IMR-90 (cell line): Measurements from ENCODE around the gene DDX41. TPM values are rescaled to one million over a fixed set of nuclear protein-coding genes. Genes with fewer than 3 reads are reported as not detected.
A peak's percentile ranks its signal among the peaks of the same experiment; 100 is the strongest.

Experiments used
- ATAC-seq: fragments of 200-7000 bp; cut with Tn5 transposase; 2 replicates; pipeline ENCODE4 v1.9.1; 2020; ENCODE audit warnings: low read depth, mild to moderate bottlenecking, moderate library complexity
- BruUV-seq: library from RNA; stranded (reverse); fragments of 400-500 nt; replicated peaks from 2 replicates; lab custom pipeline; 2021; lab: Mats Ljungman, UMichigan
- CTCF ChIA-PET: fragments of 300-600 bp; formaldehyde crosslinking; extraction: SDS; loops from one replicate; lab custom pipeline; 2021; ENCODE audit warnings: antibody characterized with exemption; lab: Yijun Ruan, JAX
- POLR2A ChIA-PET: fragments of 300-600 bp; sonication (Branson Sonifier 250); formaldehyde crosslinking; loops from one replicate; lab custom pipeline; 2022; ENCODE audit warnings: antibody characterized with exemption; ENCODE audit not compliant: unreplicated experiment; lab: Charles Lee
- DNase-seq: peaks from one replicate; pipeline ENCODE4 v3.0.0; 2013
- H2AFZ ChIP-seq: replicated peaks from 2 replicates; pipeline ENCODE3; 2013; ENCODE audit warnings: low read length, mild to moderate bottlenecking; ENCODE audit not compliant: poor library complexity
- H2AK5ac ChIP-seq: 2 replicates; pipeline ENCODE4 v1.6.1; 2013; ENCODE audit warnings: low read depth, low read length, inconsistent platforms
- H2AK9ac ChIP-seq: replicated peaks from 2 replicates; pipeline ENCODE3; 2013; ENCODE audit warnings: mild to moderate bottlenecking, low read depth, low read length, moderate library complexity; ENCODE audit not compliant: poor library complexity
- H2BK120ac ChIP-seq: 2 replicates; pipeline ENCODE4 v1.6.1; 2013; ENCODE audit warnings: low read depth, low read length, inconsistent platforms
- H2BK15ac ChIP-seq: 3 replicates; pipeline ENCODE4 v1.6.1; 2013; ENCODE audit warnings: low read depth, low read length, inconsistent platforms
- H2BK20ac ChIP-seq: 2 replicates; pipeline ENCODE4 v1.6.1; 2013; ENCODE audit warnings: low read depth, mild to moderate bottlenecking, inconsistent platforms, low read length, moderate library complexity
- H2BK5ac ChIP-seq: 2 replicates; pipeline ENCODE4 v1.6.1; 2013; ENCODE audit warnings: mild to moderate bottlenecking, low read depth, low read length, inconsistent platforms; ENCODE audit not compliant: poor library complexity, severe bottlenecking
- H3K14ac ChIP-seq: replicated peaks from 2 replicates; pipeline ENCODE4 v1.6.1; 2013; ENCODE audit warnings: low read depth, low read length, inconsistent platforms
- H3K18ac ChIP-seq: 2 replicates; pipeline ENCODE4 v1.6.1; 2013; ENCODE audit warnings: low read depth, low read length, control low read depth
- H3K23ac ChIP-seq: 2 replicates; pipeline ENCODE4 v1.6.1; 2013; ENCODE audit warnings: low read depth, low read length, inconsistent platforms
- H3K27ac ChIP-seq: 2 replicates; pipeline ENCODE4 v1.5.1; 2013; ENCODE audit warnings: mild to moderate bottlenecking, control low read depth, low read length; ENCODE audit not compliant: insufficient read depth
- H3K27me3 ChIP-seq: 2 replicates; pipeline ENCODE4 v1.6.1; 2013; ENCODE audit warnings: low read length; ENCODE audit not compliant: control insufficient read depth, insufficient read depth
- H3K36me3 ChIP-seq: 2 replicates; pipeline ENCODE4 v1.6.1; 2013; ENCODE audit warnings: low read length, mixed read lengths; ENCODE audit not compliant: control insufficient read depth, insufficient read depth
- H3K4ac ChIP-seq: 2 replicates; pipeline ENCODE4 v1.6.1; 2013; ENCODE audit warnings: low read depth, low read length, inconsistent platforms
- H3K4me1 ChIP-seq: 2 replicates; pipeline ENCODE4 v1.6.1; 2013; ENCODE audit warnings: low read length, mixed read lengths; ENCODE audit not compliant: control insufficient read depth, insufficient read depth
- H3K4me2 ChIP-seq: 2 replicates; pipeline ENCODE4 v1.6.1; 2013; ENCODE audit warnings: low read depth, mild to moderate bottlenecking, control low read depth, low read length, moderate library complexity
- H3K4me3 ChIP-seq: 2 replicates; pipeline ENCODE4 v1.5.1; 2013; ENCODE audit warnings: low read depth, mild to moderate bottlenecking, control low read depth, low read length, moderate library complexity; ENCODE audit not compliant: insufficient read depth
- H3K56ac ChIP-seq: 2 replicates; pipeline ENCODE4 v1.6.1; 2013; ENCODE audit warnings: low read length, inconsistent platforms; ENCODE audit not compliant: insufficient read depth; ENCODE audit errors: extremely low read depth
- H3K79me1 ChIP-seq, 2 experiments: 2 replicates each; pipeline ENCODE4 v1.6.1; 2013; ENCODE audit warnings: low read length in 2 of 2, inconsistent platforms in 1 of 2, low read depth in 1 of 2
- H3K9ac ChIP-seq: 2 replicates; pipeline ENCODE4 v1.6.1; 2013; ENCODE audit warnings: low read depth, low read length, control low read depth
- H3K9me1 ChIP-seq: 2 replicates; pipeline ENCODE4 v1.6.1; 2013; ENCODE audit warnings: low read length, inconsistent platforms; ENCODE audit not compliant: insufficient read depth
- H3K9me3 ChIP-seq: 2 replicates; pipeline ENCODE4 v1.6.1; 2013; ENCODE audit warnings: low read length; ENCODE audit not compliant: control insufficient read depth, insufficient read depth
- H4K20me1 ChIP-seq: 2 replicates; pipeline ENCODE4 v1.6.1; 2013; ENCODE audit warnings: low read length, inconsistent platforms; ENCODE audit not compliant: insufficient read depth
- H4K5ac ChIP-seq: 2 replicates; pipeline ENCODE4 v1.6.1; 2013; ENCODE audit warnings: mild to moderate bottlenecking, low read depth, low read length, control low read depth
- H4K8ac ChIP-seq, 2 experiments: 2 replicates each; pipeline ENCODE4 v1.6.1; 2013; ENCODE audit warnings: low read depth in 2 of 2, low read length in 2 of 2, control low read depth in 1 of 2, inconsistent platforms in 1 of 2
- H4K91ac ChIP-seq: 2 replicates; pipeline ENCODE4 v1.6.1; 2013; ENCODE audit warnings: low read depth, low read length, inconsistent platforms; ENCODE audit not compliant: insufficient read depth
- FOS ChIP-seq: fragments of 150-350 bp; IDR thresholded peaks from 2 replicates; pipeline ENCODE4 v1.6.1; 2016; ENCODE audit warnings: low read depth, low read length
- MAZ ChIP-seq: IDR thresholded peaks from 2 replicates; pipeline ENCODE4 v1.6.1; 2012; ENCODE audit warnings: low read depth, mild to moderate bottlenecking, low read length, improper control_type of control experiment, moderate library complexity, borderline replicate concordance
- RAD21 ChIP-seq: IDR thresholded peaks from 2 replicates; pipeline ENCODE4 v1.6.1; 2012; ENCODE audit warnings: low read length, improper control_type of control experiment
- SMC3 ChIP-seq: fragments of 150-350 bp; IDR thresholded peaks from 2 replicates; pipeline ENCODE4 v1.6.1; 2016; ENCODE audit warnings: low read depth, mild to moderate bottlenecking, antibody characterized with exemption, low read length, moderate library complexity
- WGBS, 2 experiments: methylation state at CpG; one replicate each; pipeline versions ENCODE4 v1.1.5 to v1.1.7; 2013; ENCODE audit warnings: missing lambda C conversion rate in 2 of 2; ENCODE audit not compliant: insufficient read length in 1 of 2; ENCODE audit errors: extremely low coverage in 2 of 2; 5-methylcytosine and 5-hydroxymethylcytosine counted together
- dilution Hi-C: fragments of 300-500 bp; cut with HindIII; formaldehyde crosslinking; loops from one replicate; pipeline ENCODE4 v1.14.3; 2018; ENCODE audit warnings: low sequenced_read_pairs; ENCODE audit not compliant: unreplicated experiment
- in situ Hi-C: fragments of 300-500 bp; cut with MboI; formaldehyde crosslinking; loops from 3 replicates; pipeline ENCODE4 v1.14.3; 2019; ENCODE audit warnings: low sequenced_read_pairs, inconsistent platforms, mixed read lengths
- intact Hi-C: fragments of 100-400 bp; cut with micrococcal nuclease; formaldehyde crosslinking; loops from 2 replicates; pipeline ENCODE4 v1.10.0; 2022
- polyA plus RNA-seq, 3 experiments: library from polyadenylated mRNA; depleted of rRNA; stranded (reverse); fragments of >200 nt; gene quantifications; 2 replicates each; pipeline ENCODE4 v1.2.3, GENCODE V29; 2012; ENCODE audit warnings: low replicate concordance in 1 of 3
- total RNA-seq: library from RNA; depleted of rRNA; stranded (reverse); fragments of >200 nt; gene quantifications from 2 replicates; pipeline ENCODE4 v1.2.3, GENCODE V29; 2012
- TF ChIP-seq, protein P1 (sequence below): fragments of 150-350 bp; IDR thresholded peaks from 2 replicates; pipeline ENCODE4 v1.6.1; 2017; ENCODE audit warnings: mild to moderate bottlenecking, antibody characterized with exemption, low read length, low read depth
- TF ChIP-seq, protein P2 (sequence below): conservative IDR thresholded peaks from 2 replicates; pipeline ENCODE4 v1.5.1; 2012; ENCODE audit warnings: mild to moderate bottlenecking, low read depth, low read length, improper control_type of control experiment

DDX41 gene
- total and polyA plus RNA-seq, 2 of the 4 experiments (the other 2 are of a cell fraction), result 130 to 170 TPM

DNA sequence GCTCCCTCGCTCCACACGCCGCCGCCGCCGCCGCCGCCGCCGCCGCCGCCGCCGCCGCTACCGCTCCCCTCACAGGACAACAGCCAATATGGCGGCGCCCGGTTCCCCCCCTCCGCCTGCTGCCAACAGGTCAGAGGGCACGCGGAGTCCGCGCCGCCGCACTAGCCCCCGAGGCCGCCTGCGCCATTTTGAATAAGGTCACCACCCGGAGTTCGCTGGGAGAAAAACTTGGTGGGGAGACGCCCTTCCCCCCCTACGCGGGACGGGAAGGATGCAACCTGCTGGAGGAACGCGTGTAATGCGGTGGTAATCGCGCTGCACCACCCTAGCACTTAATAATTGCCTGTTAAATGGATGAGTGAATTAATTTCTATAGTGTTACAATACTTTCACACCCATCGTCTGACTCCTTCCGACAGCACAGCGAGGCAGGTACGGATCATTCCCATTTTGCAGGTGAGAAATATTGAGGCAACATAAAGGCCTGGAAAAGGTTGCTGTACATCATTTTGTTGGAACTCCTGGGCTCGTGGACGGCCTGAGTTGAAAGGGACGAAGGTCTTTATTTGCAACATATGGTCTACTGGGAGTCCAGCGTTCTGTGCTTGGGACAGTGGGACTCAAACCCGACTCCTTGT lies 37.8 kb upstream of the DDX41 start, which contains the start of gene FAM193B:
TSS of gene FAM193B (minus strand) at position 90 of the 638 bp plus-strand sequence. CDS start 105 bp downstream, outside the sequence.
- Histone ChIP-seq H2AK9ac (peak within 1 kb of the TSS; percentile 94), H3K27ac (peak within 1 kb of the TSS; percentile 80), H4K5ac (peak within 1 kb of the TSS; percentile 98), H3K9me3 (no peaks in the 10 kb centered on the region), H2BK20ac (peak within 1 kb of the TSS; percentile 53), H4K8ac (peak within 1 kb of the TSS; percentile 87 to 96), H3K4me2 (peak within 1 kb of the TSS; percentile 98), H2BK5ac (peak within 1 kb of the TSS; percentile 66), H2AK5ac (peak within 1 kb of the TSS; percentile 50), H3K79me1 (peaks cover 3 to 44% of the 10 kb centered on the region in 2 experiments; a peak in 2 of 4 replicates), H3K36me3 (peaks cover 5% of the 10 kb centered on the region; the same call in 1 of the 2 replicates), H4K20me1 (peaks cover 37% of the 10 kb centered on the region), H3K27me3 (no peaks in the 10 kb centered on the region), H2BK15ac (peak within 1 kb of the TSS; percentile 78; the same call in 1 of the 3 replicates), H4K91ac (peak within 1 kb of the TSS; percentile 86; the same call in 1 of the 2 replicates), H3K56ac (peak within 1 kb of the TSS; percentile 71), H3K14ac (peak within 1 kb of the TSS; percentile 80), H3K9me1 (peaks cover 18% of the 10 kb centered on the region), H3K23ac (peak within 1 kb of the TSS; percentile 88), H2AFZ (peak within 1 kb of the TSS; percentile 96), H3K9ac (peak within 1 kb of the TSS; percentile 88), H3K4me1 (peaks cover 14% of the 10 kb centered on the region), H3K18ac (peak within 1 kb of the TSS; percentile 72), H3K4me3 (peak within 1 kb of the TSS; percentile 92), H3K4ac (peak within 1 kb of the TSS; percentile 94), H2BK120ac (peak within 1 kb of the TSS; percentile 28; the same call in 1 of the 2 replicates)
- 87% methylated on average over 3 of the region's 49 CpGs; no CpG with 5 or more reads in 1 of the 2 experiments for WGBS, 2 experiments
- dilution Hi-C loops (no loop called here), intact Hi-C loops (no loop called here), in situ Hi-C loops (no loop called here)
- ATAC-seq (peak; percentile 95), DNase-seq (peak; percentile 87)
- ChIA-PET CTCF (interaction anchor here (1.0 kb wide), 1 partner anchor 10 kb away, joined by 3 read pairs; no protein-coding TSS in a partner anchor), POLR2A (no interaction called here)
- BruUV-seq, result no TSS peak
- TF ChIP-seq SMC3 (peak; percentile 30; the same call in 1 of the 2 replicates), MAZ (peak; percentile 74), FOS (no peak), RAD21 (no peak)
- TF ChIP-seq, protein P1, sequence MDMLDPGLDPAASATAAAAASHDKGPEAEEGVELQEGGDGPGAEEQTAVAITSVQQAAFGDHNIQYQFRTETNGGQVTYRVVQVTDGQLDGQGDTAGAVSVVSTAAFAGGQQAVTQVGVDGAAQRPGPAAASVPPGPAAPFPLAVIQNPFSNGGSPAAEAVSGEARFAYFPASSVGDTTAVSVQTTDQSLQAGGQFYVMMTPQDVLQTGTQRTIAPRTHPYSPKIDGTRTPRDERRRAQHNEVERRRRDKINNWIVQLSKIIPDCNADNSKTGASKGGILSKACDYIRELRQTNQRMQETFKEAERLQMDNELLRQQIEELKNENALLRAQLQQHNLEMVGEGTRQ, result peak; percentile 52; the same call in 1 of the 2 replicates
- TF ChIP-seq, protein P2, sequence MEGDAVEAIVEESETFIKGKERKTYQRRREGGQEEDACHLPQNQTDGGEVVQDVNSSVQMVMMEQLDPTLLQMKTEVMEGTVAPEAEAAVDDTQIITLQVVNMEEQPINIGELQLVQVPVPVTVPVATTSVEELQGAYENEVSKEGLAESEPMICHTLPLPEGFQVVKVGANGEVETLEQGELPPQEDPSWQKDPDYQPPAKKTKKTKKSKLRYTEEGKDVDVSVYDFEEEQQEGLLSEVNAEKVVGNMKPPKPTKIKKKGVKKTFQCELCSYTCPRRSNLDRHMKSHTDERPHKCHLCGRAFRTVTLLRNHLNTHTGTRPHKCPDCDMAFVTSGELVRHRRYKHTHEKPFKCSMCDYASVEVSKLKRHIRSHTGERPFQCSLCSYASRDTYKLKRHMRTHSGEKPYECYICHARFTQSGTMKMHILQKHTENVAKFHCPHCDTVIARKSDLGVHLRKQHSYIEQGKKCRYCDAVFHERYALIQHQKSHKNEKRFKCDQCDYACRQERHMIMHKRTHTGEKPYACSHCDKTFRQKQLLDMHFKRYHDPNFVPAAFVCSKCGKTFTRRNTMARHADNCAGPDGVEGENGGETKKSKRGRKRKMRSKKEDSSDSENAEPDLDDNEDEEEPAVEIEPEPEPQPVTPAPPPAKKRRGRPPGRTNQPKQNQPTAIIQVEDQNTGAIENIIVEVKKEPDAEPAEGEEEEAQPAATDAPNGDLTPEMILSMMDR, result peak; percentile 36
